Measurements from ENCODE around the gene LORICRIN.

- TF ChIP-seq CTCF (IDR thresholded peaks at IDR 0.05) (no peak), EZH2 (IDR thresholded peaks at IDR 0.05; ENCODE audit: borderline replicate concordance, insufficient read depth, low read depth, low read length, poor library complexity, severe bottlenecking) (no peak)
Measured at GRCh38 chr1:153310526-153310925, 51.0 kb downstream of the LORICRIN start.

Measured in B cell (primary cell).